HG03575 (cell line): Measurements from ENCODE around the gene IL1RAPL1.
"Not testable (repeated sequence)": the region's sequence is repeated elsewhere in the genome, so short reads cannot be mapped to it uniquely, and the experiment has no call there.

Experiments
- ATAC-seq: cut with Tn5 transposase; IDR thresholded peaks from one replicate; pipeline ENCODE4 v1.9.1; 2021; ENCODE audit not compliant: unreplicated experiment, insufficient number of reproducible peaks, low FRiP score; ENCODE audit errors: extremely low read depth

IL1RAPL1 gene

GRCh38 chrX:29044423-29045184 is 457.4 kb downstream of the IL1RAPL1 start:
- no peak for ATAC-seq

- ATAC-seq, result no peak
Observed at GRCh38 chrX:29065477-29065876, 478.2 kb downstream of the IL1RAPL1 start.

- ATAC-seq, result no peak
Observed at GRCh38 chrX:29066516-29066915, 479.3 kb downstream of the IL1RAPL1 start.

GRCh38 chrX:29067351-29067750 is 480.1 kb downstream of the IL1RAPL1 start:
- no peak for ATAC-seq

GRCh38 chrX:29071525-29072320 is 484.5 kb downstream of the IL1RAPL1 start:
- no peak for ATAC-seq

- no peak for ATAC-seq
Observed at GRCh38 chrX:29082558-29082957, 495.3 kb downstream of the IL1RAPL1 start.

- no peak for ATAC-seq
Observed at GRCh38 chrX:29083823-29084222, 496.6 kb downstream of the IL1RAPL1 start.

- ATAC-seq, result no peak
Observed at GRCh38 chrX:29090811-29091210, 503.6 kb downstream of the IL1RAPL1 start.

- no peak for ATAC-seq
Observed at GRCh38 chrX:29107231-29107630, 520.0 kb downstream of the IL1RAPL1 start.

- ATAC-seq, result no peak
Observed at GRCh38 chrX:29110041-29110440, 522.8 kb downstream of the IL1RAPL1 start.

- no peak for ATAC-seq
Observed at GRCh38 chrX:29113221-29113620, 526.0 kb downstream of the IL1RAPL1 start.

GRCh38 chrX:29122817-29123216 is 535.6 kb downstream of the IL1RAPL1 start:
- ATAC-seq, result not testable (repeated sequence)

GRCh38 chrX:29130905-29131304 is 543.7 kb downstream of the IL1RAPL1 start:
- ATAC-seq, result no peak

GRCh38 chrX:29136904-29137303 is 549.7 kb downstream of the IL1RAPL1 start:
- no peak for ATAC-seq

GRCh38 chrX:29138003-29138402 is 550.8 kb downstream of the IL1RAPL1 start:
- ATAC-seq, result no peak

- no peak for ATAC-seq
Observed at GRCh38 chrX:29143356-29143755, 556.1 kb downstream of the IL1RAPL1 start.

- no peak for ATAC-seq
Observed at GRCh38 chrX:29143756-29144155, 556.5 kb downstream of the IL1RAPL1 start.

GRCh38 chrX:29145316-29145715 is 558.1 kb downstream of the IL1RAPL1 start:
- ATAC-seq, result no peak

GRCh38 chrX:29148511-29148910 is 561.3 kb downstream of the IL1RAPL1 start:
- ATAC-seq, result no peak

GRCh38 chrX:29155286-29155685 is 568.0 kb downstream of the IL1RAPL1 start:
- no peak for ATAC-seq
